Activated naive CD8-positive, alpha-beta T cell treated with anti-CD3 and anti-CD28 coated beads, Interleukin-2, amount 50 U/mL, for 24 hours (primary cell): Measurements from ENCODE around the gene CXCL6.

Source experiments
- ATAC-seq: fragments of 150-1000 bp; cut with Tn5 transposase; one replicate; pipeline ENCODE4 v1.10.0; 2021
- DNase-seq: peaks from one replicate; pipeline ENCODE4 v3.0.0; 2021
- H3K27ac Mint-ChIP-seq: one replicate; pipeline ENCODE4 v1.8.0; 2021; ENCODE audit warnings: mild to moderate bottlenecking, mixed read lengths
- H3K27me3 Mint-ChIP-seq: one replicate; pipeline ENCODE4 v1.8.0; 2021; ENCODE audit warnings: mixed read lengths
- H3K36me3 Mint-ChIP-seq: one replicate; pipeline ENCODE4 v1.8.0; 2021; ENCODE audit warnings: low read depth, mixed read lengths
- H3K4me1 Mint-ChIP-seq: one replicate; pipeline ENCODE4 v1.8.0; 2021; ENCODE audit warnings: mixed read lengths
- H3K4me3 Mint-ChIP-seq: one replicate; pipeline ENCODE4 v1.8.0; 2021; ENCODE audit warnings: mild to moderate bottlenecking, moderate library complexity, mixed read lengths
- H3K9me3 Mint-ChIP-seq: one replicate; pipeline ENCODE4 v1.8.0; 2021; ENCODE audit warnings: mixed read lengths

CXCL6 gene

GRCh38 chr4:73836373-73837279, at the start of gene CXCL6:
CXCL6 (plus strand) TSS chr4:73836678; CDS start chr4:73836751, 73 bp downstream.
- H3K27ac Mint-ChIP-seq: no peak within 1 kb of the TSS
- H3K4me1 Mint-ChIP-seq: no peaks in the 10 kb centered on the region
- H3K36me3 Mint-ChIP-seq: no peaks in the 10 kb centered on the region
- ATAC-seq (no peak), DNase-seq (no peak)
- H3K9me3 Mint-ChIP-seq: no peaks in the 10 kb centered on the region
- peaks cover 8% of the 10 kb centered on the region for H3K27me3 Mint-ChIP-seq
- H3K4me3 Mint-ChIP-seq: no peak within 1 kb of the TSS

- no peaks in the 10 kb centered on the region for H3K36me3 Mint-ChIP-seq
- H3K4me3 Mint-ChIP-seq: no peak overlapping the region
- peaks cover 8% of the 10 kb centered on the region for H3K9me3 Mint-ChIP-seq
- no peak overlapping the region for H3K27ac Mint-ChIP-seq
- H3K4me1 Mint-ChIP-seq: no peaks in the 10 kb centered on the region
- ATAC-seq (no peak), DNase-seq (no peak)
- peaks cover 2% of the 10 kb centered on the region for H3K27me3 Mint-ChIP-seq
These were observed 48.1 kb upstream of the CXCL6 start for GRCh38 chr4:73788411-73788810.

GRCh38 chr4:73798842-73799241, 37.6 kb upstream of the CXCL6 start:
- H3K9me3 Mint-ChIP-seq: peaks cover 9% of the 10 kb centered on the region
- no peaks in the 10 kb centered on the region for H3K36me3 Mint-ChIP-seq
- H3K4me1 Mint-ChIP-seq: no peaks in the 10 kb centered on the region
- no peak overlapping the region for H3K4me3 Mint-ChIP-seq
- DNase-seq (no peak), ATAC-seq (no peak)
- H3K27ac Mint-ChIP-seq: no peak overlapping the region
- no peaks in the 10 kb centered on the region for H3K27me3 Mint-ChIP-seq

DNA sequence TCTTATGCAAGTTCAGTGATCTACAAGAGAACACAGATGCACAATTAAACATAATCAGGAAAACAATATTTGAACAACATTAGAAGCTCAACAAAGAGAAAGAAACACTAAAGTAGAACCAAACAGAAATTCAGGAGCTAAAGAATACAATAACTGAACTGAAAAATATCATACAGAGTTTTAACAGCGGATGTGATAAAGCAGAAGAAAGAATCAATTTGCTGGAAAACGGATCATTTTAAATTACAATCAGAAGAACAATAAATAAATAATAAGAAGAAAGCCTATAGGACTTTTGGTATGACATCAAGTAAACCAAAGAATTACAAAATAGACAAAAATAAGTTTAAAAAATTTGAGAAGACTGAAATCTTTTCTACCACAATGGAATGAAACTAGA, 36.3 kb upstream of the CXCL6 start:
- Mint-ChIP-seq H3K27me3 (no peaks in the 10 kb centered on the region), H3K9me3 (peaks cover 4% of the 10 kb centered on the region), H3K27ac (no peak overlapping the region), H3K36me3 (no peaks in the 10 kb centered on the region), H3K4me3 (no peak overlapping the region), H3K4me1 (no peaks in the 10 kb centered on the region)
- no peak for DNase-seq
- ATAC-seq: no peak

DNA sequence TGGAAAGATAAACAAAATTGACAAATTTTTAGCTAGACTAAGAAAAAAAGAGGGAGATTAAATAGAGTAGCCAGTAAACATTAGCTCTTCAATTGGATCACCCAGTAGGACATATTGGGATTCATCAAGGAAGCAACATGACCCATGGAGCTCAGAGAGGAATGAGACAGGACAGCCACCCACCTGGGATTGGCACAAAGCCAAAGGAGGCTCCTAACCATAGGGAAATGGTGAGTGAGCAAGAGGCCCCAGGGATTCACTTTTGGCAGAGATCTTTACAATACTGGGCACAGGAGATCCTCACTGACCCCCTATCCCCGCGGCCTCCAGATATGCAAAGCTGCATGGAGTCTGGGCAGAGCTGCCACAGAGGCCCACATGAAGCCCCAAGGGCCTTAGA, 34.8 kb upstream of the CXCL6 start:
- H3K4me1 Mint-ChIP-seq: no peaks in the 10 kb centered on the region
- no peaks in the 10 kb centered on the region for H3K9me3 Mint-ChIP-seq
- no peak for DNase-seq
- H3K27me3 Mint-ChIP-seq: no peaks in the 10 kb centered on the region
- no peak overlapping the region for H3K4me3 Mint-ChIP-seq
- H3K27ac Mint-ChIP-seq: no peak overlapping the region
- no peaks in the 10 kb centered on the region for H3K36me3 Mint-ChIP-seq
- ATAC-seq: no peak

- no peak for ATAC-seq
- no peaks in the 10 kb centered on the region for H3K4me1 Mint-ChIP-seq
- no peaks in the 10 kb centered on the region for H3K9me3 Mint-ChIP-seq
- H3K27ac Mint-ChIP-seq: no peak overlapping the region
- no peaks in the 10 kb centered on the region for H3K27me3 Mint-ChIP-seq
- DNase-seq: no peak
- no peak overlapping the region for H3K4me3 Mint-ChIP-seq
- no peaks in the 10 kb centered on the region for H3K36me3 Mint-ChIP-seq
These were observed 33.3 kb upstream of the CXCL6 start for GRCh38 chr4:73803213-73803612.

DNA sequence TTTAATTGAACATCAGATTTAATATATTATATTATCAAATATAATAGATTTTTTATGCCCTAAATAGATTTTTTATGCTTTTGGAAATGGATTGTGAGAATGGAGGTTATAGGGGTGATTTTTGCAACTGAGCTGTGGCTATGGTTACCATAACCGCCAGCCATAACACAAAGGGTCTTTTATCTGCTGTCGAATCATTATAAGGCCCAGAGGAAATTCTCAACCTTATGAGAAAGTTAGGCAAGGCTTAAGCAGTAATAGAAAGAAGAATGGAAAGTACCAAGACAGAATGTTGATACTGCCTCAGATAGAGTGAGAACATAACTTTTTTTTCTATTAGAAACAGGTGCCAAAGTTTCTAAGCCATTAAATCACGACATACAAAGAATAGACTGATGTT, 26.3 kb upstream of the CXCL6 start:
- Mint-ChIP-seq H3K27me3 (no peaks in the 10 kb centered on the region), H3K4me3 (no peak overlapping the region)
- DNase-seq: no peak

GRCh38 chr4:73811841-73812240, 24.6 kb upstream of the CXCL6 start:
- Mint-ChIP-seq H3K27me3 (no peaks in the 10 kb centered on the region), H3K36me3 (no peaks in the 10 kb centered on the region), H3K4me1 (no peaks in the 10 kb centered on the region), H3K4me3 (no peak overlapping the region), H3K9me3 (no peaks in the 10 kb centered on the region), H3K27ac (no peak overlapping the region)
- no peak for DNase-seq
- ATAC-seq: no peak

More for the DNA sequence above, 26.3 kb upstream of the CXCL6 start:
- no peak for ATAC-seq
- no peaks in the 10 kb centered on the region for H3K36me3 Mint-ChIP-seq
- H3K9me3 Mint-ChIP-seq: no peaks in the 10 kb centered on the region
- H3K4me1 Mint-ChIP-seq: no peaks in the 10 kb centered on the region
- H3K27ac Mint-ChIP-seq: no peak overlapping the region

- no peaks in the 10 kb centered on the region for H3K27me3 Mint-ChIP-seq
- no peak overlapping the region for H3K27ac Mint-ChIP-seq
These were observed 21.8 kb upstream of the CXCL6 start for GRCh38 chr4:73814679-73815078.

DNA sequence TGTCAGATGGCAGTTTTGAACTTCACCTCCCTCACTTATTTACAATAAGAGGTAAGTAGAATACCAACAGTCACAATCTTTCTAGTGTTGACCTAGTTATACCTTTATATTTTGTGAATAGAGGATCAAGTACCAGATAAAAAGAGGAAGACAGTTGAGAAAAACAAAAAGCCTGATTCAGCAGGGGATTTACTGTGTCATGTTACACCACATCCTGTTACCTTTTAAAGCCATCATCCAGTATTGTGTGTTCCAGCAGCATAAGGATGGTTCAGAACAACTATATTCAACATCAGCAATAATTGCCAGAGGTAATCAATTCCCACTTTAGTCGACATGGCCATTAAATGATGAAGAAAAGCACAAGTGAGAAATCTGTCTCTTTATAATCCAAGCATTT, 21.3 kb upstream of the CXCL6 start:
- Mint-ChIP-seq H3K4me1 (no peaks in the 10 kb centered on the region), H3K27me3 (no peaks in the 10 kb centered on the region), H3K4me3 (no peak overlapping the region), H3K9me3 (peaks cover 4% of the 10 kb centered on the region), H3K27ac (no peak overlapping the region), H3K36me3 (no peaks in the 10 kb centered on the region)
- no peak for DNase-seq
- ATAC-seq: no peak

More at GRCh38 chr4:73814679-73815078, 21.8 kb upstream of the CXCL6 start:
- Mint-ChIP-seq H3K4me1 (no peaks in the 10 kb centered on the region), H3K4me3 (no peak overlapping the region), H3K36me3 (no peaks in the 10 kb centered on the region), H3K9me3 (peaks cover 4% of the 10 kb centered on the region)
- ATAC-seq (no peak), DNase-seq (no peak)

DNA sequence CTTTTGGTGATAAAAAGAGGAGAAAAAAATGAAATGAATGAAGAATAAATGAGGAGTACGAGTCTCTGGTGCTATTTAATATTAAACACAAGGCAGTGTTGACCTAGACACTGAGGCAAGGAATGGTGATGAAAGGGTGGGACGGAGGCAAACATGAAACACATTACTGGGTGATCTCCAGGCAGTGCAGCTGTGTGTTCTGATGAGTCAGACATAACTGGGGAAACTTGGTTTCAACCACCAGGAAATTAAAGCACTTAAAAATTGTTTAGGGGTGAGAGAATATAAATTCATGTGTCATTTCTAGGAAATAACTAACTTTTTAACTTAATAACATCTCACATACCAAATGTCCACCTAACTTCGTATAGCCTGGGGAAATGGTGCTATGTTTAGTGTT, 19.7 kb upstream of the CXCL6 start:
- no peak overlapping the region for H3K27ac Mint-ChIP-seq
- H3K27me3 Mint-ChIP-seq: no peaks in the 10 kb centered on the region
- DNase-seq: no peak

GRCh38 chr4:73817341-73817740, 19.1 kb upstream of the CXCL6 start:
- Mint-ChIP-seq H3K27me3 (no peaks in the 10 kb centered on the region), H3K9me3 (peaks cover 4% of the 10 kb centered on the region), H3K36me3 (no peaks in the 10 kb centered on the region), H3K27ac (no peak overlapping the region), H3K4me1 (no peaks in the 10 kb centered on the region), H3K4me3 (no peak overlapping the region)
- DNase-seq (no peak), ATAC-seq (no peak)

More for the DNA sequence above, 19.7 kb upstream of the CXCL6 start:
- no peaks in the 10 kb centered on the region for H3K36me3 Mint-ChIP-seq
- peaks cover 4% of the 10 kb centered on the region for H3K9me3 Mint-ChIP-seq
- no peak for ATAC-seq
- no peak overlapping the region for H3K4me3 Mint-ChIP-seq
- H3K4me1 Mint-ChIP-seq: no peaks in the 10 kb centered on the region

GRCh38 chr4:73821325-73821724, 15.2 kb upstream of the CXCL6 start:
- Mint-ChIP-seq H3K27ac (no peak overlapping the region), H3K4me1 (no peaks in the 10 kb centered on the region), H3K27me3 (no peaks in the 10 kb centered on the region), H3K4me3 (no peak overlapping the region), H3K36me3 (no peaks in the 10 kb centered on the region), H3K9me3 (peaks cover 4% of the 10 kb centered on the region)
- no peak for DNase-seq
- ATAC-seq: no peak

DNA sequence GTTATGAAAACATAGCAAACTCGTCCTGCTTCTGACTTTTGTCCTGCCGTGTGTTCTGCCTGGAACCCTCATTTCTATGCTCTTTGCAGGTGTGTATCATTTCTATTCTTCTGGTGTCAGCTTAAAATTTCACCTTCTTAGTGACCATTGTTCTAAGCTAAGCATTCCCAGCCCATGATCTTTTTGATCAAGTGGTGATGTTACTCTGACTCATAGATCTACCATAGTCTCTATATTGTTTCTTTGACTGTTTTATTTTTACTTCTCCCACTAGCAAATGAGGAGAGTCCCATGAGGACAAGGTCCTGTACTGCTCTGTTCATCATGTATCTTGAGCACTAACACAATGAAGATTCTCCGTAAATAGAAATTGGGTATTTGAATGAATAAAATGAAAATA, 14.1 kb upstream of the CXCL6 start:
- no peaks in the 10 kb centered on the region for H3K36me3 Mint-ChIP-seq
- ATAC-seq: no peak
- no peaks in the 10 kb centered on the region for H3K27me3 Mint-ChIP-seq
- H3K4me3 Mint-ChIP-seq: no peak overlapping the region
- H3K4me1 Mint-ChIP-seq: no peaks in the 10 kb centered on the region
- no peak overlapping the region for H3K27ac Mint-ChIP-seq
- peaks cover 9% of the 10 kb centered on the region for H3K9me3 Mint-ChIP-seq
- no peak for DNase-seq

DNA sequence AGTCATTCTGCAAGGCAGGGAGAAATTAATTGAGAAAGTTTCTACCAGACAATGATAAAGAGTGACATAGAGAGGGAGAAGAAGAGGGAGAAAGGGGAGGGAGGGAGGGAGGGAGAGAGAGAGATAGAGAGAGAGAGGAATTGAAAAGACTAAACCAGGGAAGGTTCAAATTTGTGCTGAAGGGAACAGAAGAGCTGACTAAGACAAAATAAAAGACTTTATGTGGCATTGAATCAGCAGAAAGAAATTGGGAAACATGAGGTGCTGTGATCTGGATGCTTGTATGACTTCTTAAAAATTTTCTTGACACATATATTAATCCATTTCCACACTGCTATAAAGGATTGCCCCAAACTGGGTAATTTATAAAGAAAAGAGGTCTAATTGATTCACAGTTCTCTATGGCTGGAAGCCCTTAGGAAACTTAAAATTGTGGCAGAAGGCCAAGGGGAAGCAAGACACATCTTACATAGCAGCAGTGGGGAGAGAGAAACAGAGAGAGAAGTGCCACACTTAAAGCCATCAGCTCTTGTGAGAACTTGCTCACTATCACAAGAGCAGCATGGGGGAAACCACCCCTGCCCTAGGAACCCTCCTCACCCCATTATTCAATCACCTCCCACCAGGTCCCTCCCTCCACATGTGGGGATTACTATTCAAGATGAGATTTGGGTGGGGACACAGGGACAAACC, 13.5 kb upstream of the CXCL6 start:
- H3K36me3 Mint-ChIP-seq: no peaks in the 10 kb centered on the region

More for the DNA sequence above, 13.5 kb upstream of the CXCL6 start:
- Mint-ChIP-seq H3K4me3 (no peak overlapping the region), H3K9me3 (peaks cover 7% of the 10 kb centered on the region), H3K4me1 (no peaks in the 10 kb centered on the region), H3K27ac (no peak overlapping the region), H3K27me3 (no peaks in the 10 kb centered on the region)
- DNase-seq (no peak), ATAC-seq (no peak)
